AG09319 (cell line): ENCODE data around the gene SYT8.
"Not testable (repeated sequence)": the region's sequence is repeated elsewhere in the genome, so short reads cannot be mapped to it uniquely, and the experiment has no call there.

Source experiments
- DNase-seq: peaks from one replicate; pipeline ENCODE4 v3.0.0-alpha.2; 2010; ENCODE audit warnings: low read depth; ENCODE audit errors: extremely low read depth
- TF ChIP-seq, protein P1 (sequence below): IDR thresholded peaks from 2 replicates; pipeline ENCODE4 v1.5.1; 2011; ENCODE audit warnings: low read depth, mild to moderate bottlenecking, inconsistent platforms, low read length, moderate library complexity

The SYT8 gene

DNA sequence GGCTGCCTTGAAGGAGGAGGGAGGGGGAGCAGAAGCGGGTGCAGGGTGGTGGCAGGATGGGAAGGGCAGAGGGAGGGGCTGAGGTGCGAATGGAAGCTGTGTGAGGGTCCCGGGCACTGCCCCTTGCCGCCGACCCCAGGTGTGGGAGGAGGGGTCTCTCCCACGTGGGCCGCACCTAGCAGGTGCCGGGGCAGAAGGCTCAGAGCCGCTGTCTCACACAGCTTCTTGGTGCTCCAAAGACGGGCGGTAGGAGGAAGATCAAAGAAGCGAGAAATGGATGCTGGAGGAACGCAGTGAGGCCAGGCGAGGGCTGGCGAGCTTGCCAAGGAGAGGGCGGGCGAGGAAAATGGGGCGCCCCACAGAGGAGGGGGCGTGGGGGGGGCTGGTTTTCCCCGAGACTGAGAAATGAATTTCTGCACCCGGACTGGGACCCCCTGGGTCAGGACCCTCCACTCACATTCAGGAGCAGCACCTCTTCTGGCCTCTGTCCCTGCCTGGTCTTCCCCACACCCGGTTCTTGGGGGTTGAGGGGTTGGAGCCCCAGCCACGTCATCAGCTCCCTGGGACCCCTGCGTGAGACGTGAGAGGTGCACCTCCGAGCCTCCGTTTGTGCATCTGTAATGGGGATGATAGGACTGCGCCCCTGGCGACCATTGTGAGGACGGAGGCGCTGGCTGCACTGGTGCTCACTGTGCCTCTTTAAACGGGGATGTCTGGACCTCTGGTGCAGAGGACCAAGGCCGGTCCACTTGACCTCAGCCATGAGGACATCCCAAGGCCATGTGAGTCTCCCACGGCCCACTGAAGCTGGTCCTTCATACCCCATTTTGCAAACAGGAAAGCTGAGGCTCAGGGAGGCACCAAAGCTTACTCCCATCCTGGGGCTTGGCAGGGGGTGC is 34.9 kb downstream of the SYT8 start:
- TF ChIP-seq, protein P1, sequence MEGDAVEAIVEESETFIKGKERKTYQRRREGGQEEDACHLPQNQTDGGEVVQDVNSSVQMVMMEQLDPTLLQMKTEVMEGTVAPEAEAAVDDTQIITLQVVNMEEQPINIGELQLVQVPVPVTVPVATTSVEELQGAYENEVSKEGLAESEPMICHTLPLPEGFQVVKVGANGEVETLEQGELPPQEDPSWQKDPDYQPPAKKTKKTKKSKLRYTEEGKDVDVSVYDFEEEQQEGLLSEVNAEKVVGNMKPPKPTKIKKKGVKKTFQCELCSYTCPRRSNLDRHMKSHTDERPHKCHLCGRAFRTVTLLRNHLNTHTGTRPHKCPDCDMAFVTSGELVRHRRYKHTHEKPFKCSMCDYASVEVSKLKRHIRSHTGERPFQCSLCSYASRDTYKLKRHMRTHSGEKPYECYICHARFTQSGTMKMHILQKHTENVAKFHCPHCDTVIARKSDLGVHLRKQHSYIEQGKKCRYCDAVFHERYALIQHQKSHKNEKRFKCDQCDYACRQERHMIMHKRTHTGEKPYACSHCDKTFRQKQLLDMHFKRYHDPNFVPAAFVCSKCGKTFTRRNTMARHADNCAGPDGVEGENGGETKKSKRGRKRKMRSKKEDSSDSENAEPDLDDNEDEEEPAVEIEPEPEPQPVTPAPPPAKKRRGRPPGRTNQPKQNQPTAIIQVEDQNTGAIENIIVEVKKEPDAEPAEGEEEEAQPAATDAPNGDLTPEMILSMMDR: peak; percentile 60
- DNase-seq: no peak

- TF ChIP-seq, protein P1: no peak
- DNase-seq: no peak
Measured at GRCh38 chr11:1870326-1870696, 35.5 kb downstream of the SYT8 start.

DNA sequence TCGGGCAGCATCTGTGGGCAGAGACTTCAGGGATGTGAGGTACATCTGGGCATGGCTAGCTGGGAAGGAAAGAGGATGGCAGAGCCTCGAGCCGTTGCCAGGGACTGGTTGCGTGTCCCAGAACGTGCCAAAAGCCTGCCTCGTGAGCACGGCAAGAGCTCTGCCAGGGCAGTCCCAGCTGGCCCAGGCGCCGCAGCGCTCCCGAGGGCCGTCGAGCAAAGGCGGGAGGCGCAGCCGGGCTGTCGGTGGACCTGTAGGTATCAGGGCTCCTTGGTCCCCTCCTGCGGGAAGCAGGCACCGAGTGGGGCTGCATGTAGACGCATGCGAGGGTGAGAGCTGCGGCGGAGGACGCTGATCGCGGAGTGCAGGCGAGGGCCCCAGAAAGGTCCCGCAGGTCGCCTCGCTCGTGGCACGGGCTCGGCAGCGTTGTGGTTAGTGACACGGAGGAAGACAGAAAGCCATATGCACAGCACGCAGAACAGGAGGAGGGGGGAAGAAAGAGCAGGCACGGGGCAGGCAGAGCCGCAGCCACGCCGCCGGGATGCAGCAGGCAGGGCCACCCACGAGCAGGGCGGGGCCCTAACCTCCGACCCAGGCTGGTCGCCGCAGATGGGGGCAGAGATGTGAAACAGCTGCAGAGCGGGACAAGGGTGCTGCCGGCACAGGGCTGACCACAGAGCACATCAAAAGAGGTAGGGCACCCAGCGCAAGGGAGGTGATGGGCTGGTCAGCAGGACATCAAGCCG is 36.1 kb downstream of the SYT8 start:
- TF ChIP-seq, protein P1: no peak
- DNase-seq: no peak

DNA sequence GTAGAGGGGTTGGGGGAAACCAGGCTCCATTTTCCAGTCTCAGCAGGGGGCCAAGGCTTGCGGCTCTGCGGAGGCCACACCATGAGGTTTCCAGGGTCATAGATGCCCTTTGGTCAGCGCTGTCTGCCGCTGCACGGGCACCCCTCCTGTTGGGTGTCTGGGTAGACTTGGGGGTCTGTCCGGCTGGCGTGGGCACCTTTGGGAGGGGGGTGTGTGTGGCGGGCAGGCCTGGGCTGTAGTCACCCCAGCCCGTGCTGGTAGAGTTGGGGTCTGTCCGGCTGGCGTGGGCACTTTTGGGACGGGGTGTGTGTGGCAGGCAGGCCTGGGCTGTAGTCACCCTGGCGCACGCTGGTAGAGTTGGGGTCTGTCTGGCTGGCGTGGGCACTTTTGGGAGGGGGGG is 36.7 kb downstream of the SYT8 start:
- TF ChIP-seq, protein P1: no peak
- DNase-seq: no peak

- no peak for DNase-seq
- TF ChIP-seq, protein P1: no peak
Measured at GRCh38 chr11:1872267-1872985, 37.6 kb downstream of the SYT8 start.

DNA sequence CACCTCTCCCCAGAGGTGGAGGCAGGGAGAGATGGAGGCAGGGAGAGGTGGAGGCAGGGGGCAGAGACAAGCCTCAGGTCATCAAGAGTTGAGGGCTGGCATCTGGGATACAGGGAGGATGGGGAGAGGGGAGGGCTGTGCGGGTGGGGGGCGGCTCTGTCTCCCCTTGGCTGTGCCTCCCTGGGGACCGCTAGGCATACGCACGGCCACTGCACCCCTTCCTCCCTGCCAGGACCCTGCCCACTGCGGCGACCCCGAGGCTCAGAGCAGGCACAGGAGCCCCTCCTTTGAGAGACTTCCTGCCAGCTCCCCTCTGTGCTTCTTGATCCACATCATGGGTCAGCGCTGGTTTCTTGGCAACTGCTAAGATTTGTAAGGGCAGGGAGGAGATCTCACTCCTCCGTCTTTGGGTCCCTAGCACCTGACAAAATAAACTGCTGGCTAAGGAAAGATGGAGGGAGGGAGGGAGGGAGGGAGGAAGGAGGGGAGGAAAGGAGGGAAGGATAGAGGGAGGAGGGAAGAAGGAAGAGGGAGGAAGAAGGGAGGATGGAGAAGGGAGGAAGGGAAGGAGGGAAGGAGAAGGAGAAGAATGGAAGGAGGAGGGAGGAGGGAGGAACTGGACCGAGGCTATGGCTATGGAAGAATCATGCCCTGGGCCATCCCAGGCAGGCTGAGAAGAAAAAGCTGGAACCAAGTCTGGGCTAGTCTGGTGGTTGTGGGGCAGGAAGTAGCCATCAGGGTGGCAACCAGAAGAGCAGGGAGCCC is 38.4 kb downstream of the SYT8 start:
- no peak for DNase-seq
- TF ChIP-seq, protein P1: no peak

DNA sequence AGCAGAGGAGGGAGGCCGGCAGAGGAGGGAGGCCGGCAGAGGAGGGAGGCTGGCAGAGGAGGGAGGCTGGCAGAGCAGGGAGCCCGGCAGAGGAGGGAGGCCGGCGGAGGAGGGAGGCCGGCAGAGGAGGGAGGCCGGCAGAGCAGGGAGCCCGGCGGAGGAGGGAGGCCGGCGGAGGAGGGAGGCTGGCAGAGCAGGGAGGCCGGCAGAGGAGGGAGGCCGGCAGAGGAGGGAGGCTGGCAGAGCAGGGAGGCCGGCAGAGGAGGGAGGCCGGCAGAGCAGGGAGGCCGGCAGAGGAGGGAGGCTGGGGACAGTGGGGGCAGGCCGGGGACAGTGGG is 39.0 kb downstream of the SYT8 start:
- not testable (repeated sequence) for DNase-seq

- not testable (repeated sequence) for DNase-seq
Measured at GRCh38 chr11:1874441-1875092, 39.8 kb downstream of the SYT8 start.
